WERI-Rb-1 (cell line): ENCODE measurements around the gene CMKLR1.

Experiments used
- DNase-seq: peaks from one replicate; pipeline ENCODE4 v3.0.0-alpha.2; 2020
- H3K27ac ChIP-seq: fragments of 250-450 bp; sonication (Bioruptor Pico); 2 replicates; pipeline ENCODE4 v1.5.1; 2020; ENCODE audit warnings: mild to moderate bottlenecking, moderate library complexity
- H3K27me3 ChIP-seq: fragments of 250-450 bp; sonication (Bioruptor Pico); 2 replicates; pipeline ENCODE4 v1.5.1; 2021; ENCODE audit warnings: mild to moderate bottlenecking, low read depth, moderate library complexity; ENCODE audit not compliant: insufficient read depth, severe bottlenecking
- H3K36me3 ChIP-seq: fragments of 250-450 bp; sonication (Bioruptor Pico); 2 replicates; pipeline ENCODE4 v1.5.1; 2020; ENCODE audit warnings: mild to moderate bottlenecking, moderate library complexity
- H3K4me3 ChIP-seq: 2 replicates; pipeline ENCODE4 v1.5.1; 2011; ENCODE audit warnings: low read depth, mild to moderate bottlenecking, control low read depth, low read length
- H3K9me3 ChIP-seq: fragments of 250-450 bp; sonication (Bioruptor Pico); 2 replicates; pipeline ENCODE4 v1.5.1; 2021; ENCODE audit warnings: mild to moderate bottlenecking, moderate library complexity; ENCODE audit not compliant: severe bottlenecking
- CTCF ChIP-seq: IDR thresholded peaks from 2 replicates; pipeline ENCODE4 v1.5.1; 2011; ENCODE audit warnings: low read depth, mild to moderate bottlenecking, control low read depth, inconsistent platforms, low read length

CMKLR1 gene

DNA sequence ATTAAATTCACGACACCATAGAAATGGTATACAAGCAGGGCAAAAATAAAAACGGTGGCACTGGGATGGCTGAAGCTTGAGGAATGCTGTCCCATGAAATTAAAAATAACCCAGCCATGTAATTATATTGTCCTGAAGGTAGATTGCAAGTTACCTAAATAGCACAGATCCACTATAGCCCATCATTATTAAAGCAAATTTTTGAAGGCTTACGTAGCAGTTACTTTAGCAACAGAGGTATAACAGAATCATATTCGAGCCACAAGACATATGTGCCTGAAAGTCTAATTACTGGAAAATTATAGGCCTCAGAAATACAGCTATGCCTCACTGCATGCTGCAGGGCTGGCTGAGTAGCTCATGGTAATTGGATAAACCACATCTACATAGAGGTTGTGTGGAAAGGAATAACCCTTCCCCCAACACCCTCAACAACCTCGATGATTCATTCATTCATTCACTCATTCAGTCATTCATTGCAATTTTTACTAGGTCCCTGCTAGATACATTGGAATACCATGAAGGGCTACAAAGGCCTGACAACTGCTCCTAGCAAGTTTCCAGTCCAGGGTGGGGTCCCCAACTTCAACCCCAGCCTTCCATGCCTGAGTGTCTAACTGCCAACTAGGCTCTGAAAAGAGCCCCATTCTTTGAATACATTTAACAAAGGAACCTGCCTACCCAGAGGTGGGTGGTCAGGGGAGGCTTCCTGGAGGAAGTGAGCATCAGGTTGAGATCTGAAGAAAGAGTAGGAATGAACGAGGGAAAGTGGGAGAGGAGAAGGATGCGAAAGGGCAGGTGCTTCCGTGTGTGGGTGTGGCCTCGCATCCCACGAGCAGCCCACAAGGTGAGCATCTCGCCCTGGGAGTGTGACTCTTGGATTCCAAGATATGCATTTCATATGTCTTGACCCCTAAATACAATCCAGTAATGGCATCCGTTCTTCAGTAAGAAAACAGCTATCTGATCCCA, 18.0 kb upstream of the CMKLR1 start:
- TF ChIP-seq CTCF = no peak
- Histone ChIP-seq H3K4me3 (no peak overlapping the region), H3K27ac (no peak overlapping the region), H3K36me3 (no peaks in the 10 kb centered on the region), H3K9me3 (no peaks in the 10 kb centered on the region), H3K27me3 (peaks cover 3% of the 10 kb centered on the region)
- DNase-seq = no peak

DNA sequence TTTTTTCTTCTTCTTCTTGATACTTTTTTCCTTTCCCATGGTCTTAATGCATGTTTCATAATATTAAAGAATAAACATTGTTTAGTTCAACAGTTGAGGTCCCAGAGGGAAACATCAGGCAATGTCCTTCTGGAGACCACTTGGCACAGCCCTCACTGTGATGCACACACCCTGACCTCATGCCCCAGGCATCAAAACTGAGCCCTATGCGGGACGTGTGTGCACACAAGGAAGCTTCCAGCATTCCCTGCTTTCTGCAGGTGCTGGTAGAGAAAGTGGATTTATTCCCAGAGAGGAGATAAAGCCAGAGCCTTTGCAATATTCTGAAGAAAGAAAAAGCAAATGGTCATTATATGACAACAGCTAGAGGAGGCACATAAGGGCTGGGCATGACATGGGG, 16.0 kb upstream of the CMKLR1 start:
- peaks cover 3% of the 10 kb centered on the region for H3K27me3 ChIP-seq

GRCh38 chr12:108352591-108352990, 13.5 kb upstream of the CMKLR1 start:
- no peaks in the 10 kb centered on the region for H3K9me3 ChIP-seq
- no peaks in the 10 kb centered on the region for H3K27me3 ChIP-seq
- TF ChIP-seq CTCF = no peak
- DNase-seq = no peak
- no peak overlapping the region for H3K27ac ChIP-seq
- no peaks in the 10 kb centered on the region for H3K36me3 ChIP-seq
- no peak overlapping the region for H3K4me3 ChIP-seq

More for the DNA sequence above, 16.0 kb upstream of the CMKLR1 start:
- H3K4me3 ChIP-seq = no peak overlapping the region
- H3K27ac ChIP-seq = no peak overlapping the region
- DNase-seq = no peak
- no peaks in the 10 kb centered on the region for H3K36me3 ChIP-seq
- H3K9me3 ChIP-seq = no peaks in the 10 kb centered on the region
- no peak for TF ChIP-seq CTCF

DNA sequence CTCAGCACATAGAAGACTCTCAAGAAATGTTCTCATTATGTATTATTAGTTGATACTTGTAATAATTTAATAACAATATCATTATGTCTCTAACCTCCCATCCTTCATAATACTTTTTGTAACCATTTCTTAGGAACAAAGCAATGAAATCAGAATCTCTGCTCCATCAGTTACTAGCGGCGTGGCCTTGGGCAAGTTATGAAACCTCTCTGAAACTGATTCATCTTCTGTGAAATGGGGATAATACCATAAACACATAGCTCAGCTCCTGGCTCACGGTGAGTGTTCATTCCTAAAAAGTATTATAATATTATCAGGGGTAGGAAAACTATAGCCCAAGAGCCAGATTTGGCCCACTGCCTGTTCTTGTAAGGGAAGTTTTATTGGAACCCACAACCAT, 11.4 kb upstream of the CMKLR1 start:
- no peak overlapping the region for H3K27ac ChIP-seq
- no peak for TF ChIP-seq CTCF
- H3K9me3 ChIP-seq = no peaks in the 10 kb centered on the region
- no peaks in the 10 kb centered on the region for H3K36me3 ChIP-seq
- H3K27me3 ChIP-seq = no peaks in the 10 kb centered on the region
- no peak overlapping the region for H3K4me3 ChIP-seq
- no peak for DNase-seq

GRCh38 chr12:108349278-108349688, 10.2 kb upstream of the CMKLR1 start:
- Histone ChIP-seq H3K36me3 (no peaks in the 10 kb centered on the region), H3K9me3 (peaks cover 3% of the 10 kb centered on the region), H3K27me3 (no peaks in the 10 kb centered on the region), H3K4me3 (no peak overlapping the region), H3K27ac (no peak overlapping the region)
- TF ChIP-seq CTCF = no peak
- DNase-seq = no peak

DNA sequence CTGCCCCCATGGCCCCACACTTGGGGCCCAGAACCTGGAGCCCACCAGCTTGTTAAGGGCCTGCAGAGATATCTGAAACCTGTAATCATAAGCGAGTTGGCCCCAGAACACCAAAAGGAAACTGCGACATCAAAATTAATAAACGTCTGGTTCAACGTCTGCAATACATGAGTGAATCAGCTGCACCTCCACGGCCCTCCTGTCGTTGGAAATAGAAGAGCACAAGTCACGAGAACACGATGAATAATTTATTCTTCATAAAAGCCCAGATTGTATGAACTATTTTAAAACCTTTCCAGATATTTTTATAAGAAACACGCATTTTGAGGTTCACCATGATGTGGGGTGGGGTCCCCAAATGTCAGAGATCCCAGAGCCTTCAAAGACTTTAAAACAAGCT, 9.7 kb upstream of the CMKLR1 start:
- no peak for TF ChIP-seq CTCF
- no peak for DNase-seq
- no peaks in the 10 kb centered on the region for H3K27me3 ChIP-seq
- peaks cover 3% of the 10 kb centered on the region for H3K9me3 ChIP-seq
- no peak overlapping the region for H3K4me3 ChIP-seq
- H3K36me3 ChIP-seq = no peaks in the 10 kb centered on the region
- H3K27ac ChIP-seq = no peak overlapping the region
